GM13976 (cell line): ENCODE results near the gene TNS3.

Experiments
- DNase-seq: peaks from one replicate; pipeline ENCODE4 v3.0.0; 2012; ENCODE audit warnings: low spot score
- CTCF ChIP-seq: IDR thresholded peaks from 2 replicates; pipeline ENCODE4 v1.5.1; 2012; ENCODE audit warnings: borderline replicate concordance, mild to moderate bottlenecking; ENCODE audit not compliant: insufficient read depth; ENCODE audit errors: extremely low read depth, missing control alignments, control extremely low read depth
- in situ Hi-C: fragments of 300-500 bp; cut with MboI; formaldehyde crosslinking; loops from one replicate; pipeline ENCODE4 v1.12.0; 2022; ENCODE audit warnings: low sequenced_read_pairs, mixed read lengths, inconsistent platforms; ENCODE audit not compliant: unreplicated experiment

The TNS3 gene

DNA sequence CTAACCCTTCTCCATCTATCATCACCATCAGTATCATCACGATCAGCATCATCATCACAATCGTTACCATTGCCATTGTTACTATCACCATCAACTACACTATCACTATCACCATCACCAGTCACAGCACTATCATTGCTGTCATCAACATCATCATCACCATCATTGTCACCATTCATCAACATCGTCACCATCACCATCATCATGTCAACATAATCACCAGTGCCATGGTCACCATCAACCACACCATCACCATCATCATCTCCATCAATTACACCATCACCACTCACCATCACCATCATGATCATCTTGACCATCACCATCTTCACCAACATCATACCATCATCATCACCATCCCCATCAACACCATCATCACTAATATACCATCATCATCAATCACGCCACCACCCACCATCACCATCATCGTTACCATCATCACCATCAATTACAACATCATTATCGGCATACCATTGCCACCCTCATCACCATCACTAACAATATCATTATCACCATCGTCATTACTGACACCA lies 66.5 kb downstream of the TNS3 start:
- in situ Hi-C loops: no loop called here
- TF ChIP-seq CTCF: no peak
- DNase-seq: no peak

- in situ Hi-C loops: no loop called here
- no peak for DNase-seq
These were observed 67.1 kb downstream of the TNS3 start for GRCh38 chr7:47514818-47515217.

DNA sequence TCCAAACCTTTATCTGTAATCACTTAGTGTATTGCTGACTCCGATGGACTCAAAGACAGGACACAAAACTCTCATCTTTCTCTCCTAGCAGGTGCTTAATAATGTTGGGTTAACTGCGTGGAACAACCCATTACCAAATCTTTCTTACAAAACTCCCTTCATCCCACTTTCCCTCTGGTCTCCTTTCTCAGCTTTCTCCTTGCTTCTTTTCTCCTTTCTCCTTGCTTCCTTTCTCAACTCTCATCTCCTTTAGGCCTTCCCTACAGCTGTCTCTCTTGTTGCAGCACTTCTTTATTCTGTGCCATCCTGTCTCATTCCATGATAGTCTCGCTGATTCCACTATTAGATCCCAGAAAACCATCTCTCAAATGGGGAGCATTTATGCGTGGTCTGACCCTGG lies 67.5 kb downstream of the TNS3 start:
- in situ Hi-C loops: no loop called here
- no peak for DNase-seq
- no peak for TF ChIP-seq CTCF

More at GRCh38 chr7:47514818-47515217, 67.1 kb downstream of the TNS3 start:
- TF ChIP-seq CTCF: no peak

- in situ Hi-C loops: no loop called here
- TF ChIP-seq CTCF: no peak
- DNase-seq: no peak
These were observed 68.1 kb downstream of the TNS3 start for GRCh38 chr7:47513741-47514241.

- in situ Hi-C loops: no loop called here
- no peak for DNase-seq
These were observed 69.3 kb downstream of the TNS3 start for GRCh38 chr7:47512481-47513176.

More at GRCh38 chr7:47512481-47513176, 69.3 kb downstream of the TNS3 start:
- no peak for TF ChIP-seq CTCF
